ENCODE measurements around the gene DDRGK1. TPM values are rescaled to one million over a fixed set of nuclear protein-coding genes. Genes with fewer than 3 reads are reported as not detected.

Gene DDRGK1
- total and polyA plus RNA-seq, 4 donors, result 40.5 to 81.0 (median 46.1) TPM

Other genes with a start within 250 kb of the DDRGK1 start
- gene GNRH2, start 161.1 kb downstream of the DDRGK1 start, total RNA-seq, result under 1 TPM in 1 of 2 donors, not detected in 1; 0.49 TPM
- gene GNRH2, start 161.1 kb downstream of the DDRGK1 start, polyA plus RNA-seq, result under 1 TPM in 1 of 2 donors, not detected in 1; 0.69 TPM
- gene MRPS26, start 158.6 kb downstream of the DDRGK1 start, total RNA-seq, result 10 to 100 TPM; 19.6 to 23.5 TPM
- gene MRPS26, start 158.6 kb downstream of the DDRGK1 start, polyA plus RNA-seq, result 10 to 100 TPM; 34.8 to 50.5 TPM
- not detected for gene OXT, start 133.1 kb downstream of the DDRGK1 start, total RNA-seq
- 1 to 10 TPM; 2.2 to 6.3 TPM for gene OXT, start 133.1 kb downstream of the DDRGK1 start, polyA plus RNA-seq
- gene AVP, start 120.0 kb downstream of the DDRGK1 start, total RNA-seq, result not detected
- not detected for gene AVP, start 120.0 kb downstream of the DDRGK1 start, polyA plus RNA-seq
- gene FASTKD5, start 44.8 kb downstream of the DDRGK1 start, total RNA-seq, result 10 to 100 TPM; 10.3 to 10.9 TPM
- 1 to 10 TPM; 4.4 to 9.8 TPM for gene FASTKD5, start 44.8 kb downstream of the DDRGK1 start, polyA plus RNA-seq
- gene UBOX5, start 44.8 kb downstream of the DDRGK1 start, total RNA-seq, result 1 to 10 TPM; 5.4 to 8.5 TPM
- 1 to 10 TPM; 1.6 to 4.2 TPM for gene UBOX5, start 44.8 kb downstream of the DDRGK1 start, polyA plus RNA-seq
- gene LZTS3, start 31.1 kb downstream of the DDRGK1 start, total RNA-seq, result 1 to 10 TPM; 9.5 to 9.9 TPM
- 1 to 10 TPM; 3.3 to 6.5 TPM for gene LZTS3, start 31.1 kb downstream of the DDRGK1 start, polyA plus RNA-seq
- gene ITPA, start 4.8 kb upstream of the DDRGK1 start, total RNA-seq, result 10 to 100 TPM; 25.9 to 31.1 TPM
- gene ITPA, start 4.8 kb upstream of the DDRGK1 start, polyA plus RNA-seq, result 10 to 100 TPM; 26.7 to 72.4 TPM
- gene SLC4A11, start 34.5 kb upstream of the DDRGK1 start, total RNA-seq, result under 1 TPM; 0.29 to 0.63 TPM
- gene SLC4A11, start 34.5 kb upstream of the DDRGK1 start, polyA plus RNA-seq, result under 1 TPM in 1 of 2 donors, not detected in 1; 0.23 TPM
- gene DNAAF9, start 203.0 kb upstream of the DDRGK1 start, total RNA-seq, result 10 to 100 TPM; 24.8 to 32.2 TPM
- 1 to 10 TPM; 5.6 to 9.7 TPM for gene DNAAF9, start 203.0 kb upstream of the DDRGK1 start, polyA plus RNA-seq